ENCODE data around the gene UGT8.

- TF ChIP-seq EP300 (IDR thresholded peaks at IDR 0.05) = no peak
- no peak for TF ChIP-seq CTCF (IDR thresholded peaks at IDR 0.05)
- TF ChIP-seq POLR2A (IDR thresholded peaks at IDR 0.05) = no peak
Measured at GRCh38 chr4:114600672-114601071, 2.1 kb downstream of the UGT8 start.

All from ovary (tissue), 3 donors.